GM18507 (cell line): ENCODE data around the gene PNMA8C.

Experiments used
- DNase-seq: peaks from one replicate; pipeline ENCODE4 v3.0.0; 2011; ENCODE audit warnings: low read depth; ENCODE audit not compliant: insufficient read length; ENCODE audit errors: extremely low spot score
- FAIRE-seq: peaks from 2 replicates; lab custom pipeline; 2011; peaks lifted over from hg19 to GRCh38; lab: Jason Lieb, UNC

PNMA8C gene

GRCh38 chr19:46392837-46393236 is 35.9 kb downstream of the PNMA8C start:
- DNase-seq (no peak), FAIRE-seq (no peak)

DNA sequence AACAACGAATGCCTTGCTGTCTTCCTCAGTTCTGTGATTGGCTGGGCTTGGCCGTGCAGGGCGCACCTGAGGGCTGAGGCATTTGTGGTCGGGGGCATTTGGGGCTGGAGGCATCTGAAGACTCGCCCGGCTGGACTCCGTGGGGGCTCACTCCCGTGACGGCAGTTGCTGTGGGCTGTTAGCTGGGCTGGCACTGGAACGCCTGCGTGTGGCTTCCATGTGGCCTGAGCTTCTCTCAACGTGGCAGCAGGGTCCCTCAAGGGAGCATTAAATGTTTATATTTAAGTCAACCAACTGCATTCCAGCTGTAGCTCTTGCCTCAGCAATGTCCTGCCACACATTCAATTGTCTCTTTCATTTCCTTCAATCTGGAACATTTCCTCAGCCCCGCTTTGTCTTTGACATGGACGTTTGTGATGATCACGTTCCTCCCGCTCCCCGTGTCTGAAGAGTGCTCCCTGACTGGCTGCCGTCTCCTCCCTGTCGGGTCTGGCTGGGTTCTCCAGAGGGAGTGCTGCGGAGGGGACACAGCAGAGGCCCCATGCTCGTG is 36.4 kb downstream of the PNMA8C start:
- FAIRE-seq (no peak), DNase-seq (no peak)

GRCh38 chr19:46391296-46392251 is 37.2 kb downstream of the PNMA8C start:
- DNase-seq (no peak), FAIRE-seq (no peak)

- DNase-seq (no peak), FAIRE-seq (no peak)
These were observed 37.9 kb downstream of the PNMA8C start for GRCh38 chr19:46390866-46391265.

- FAIRE-seq (no peak), DNase-seq (no peak)
These were observed 38.4 kb downstream of the PNMA8C start for GRCh38 chr19:46390121-46390858.

GRCh38 chr19:46388311-46389095 is 40.2 kb downstream of the PNMA8C start:
- FAIRE-seq (no peak), DNase-seq (no peak)

DNA sequence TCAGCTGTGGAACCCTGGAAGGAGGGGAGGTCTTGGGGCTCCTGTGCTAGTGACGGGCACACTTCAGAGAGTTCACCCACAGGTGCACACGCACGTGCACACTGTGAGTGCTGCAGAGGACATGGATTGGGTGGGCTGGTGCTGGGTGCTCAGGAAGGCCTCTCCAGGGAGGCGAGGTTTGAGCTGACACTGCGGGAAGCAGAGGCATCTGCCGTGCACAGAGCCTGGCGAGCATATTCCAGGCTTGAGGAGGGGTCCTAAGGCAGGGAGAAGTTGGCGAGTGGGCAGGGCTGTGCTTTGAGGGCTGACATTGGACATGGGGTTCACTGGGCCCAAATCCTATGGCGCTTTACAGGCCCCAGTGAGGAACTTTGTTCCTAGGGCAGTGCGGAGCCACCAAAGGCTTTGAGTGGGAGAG is 41.0 kb downstream of the PNMA8C start:
- FAIRE-seq = no peak
- DNase-seq = no peak

DNA sequence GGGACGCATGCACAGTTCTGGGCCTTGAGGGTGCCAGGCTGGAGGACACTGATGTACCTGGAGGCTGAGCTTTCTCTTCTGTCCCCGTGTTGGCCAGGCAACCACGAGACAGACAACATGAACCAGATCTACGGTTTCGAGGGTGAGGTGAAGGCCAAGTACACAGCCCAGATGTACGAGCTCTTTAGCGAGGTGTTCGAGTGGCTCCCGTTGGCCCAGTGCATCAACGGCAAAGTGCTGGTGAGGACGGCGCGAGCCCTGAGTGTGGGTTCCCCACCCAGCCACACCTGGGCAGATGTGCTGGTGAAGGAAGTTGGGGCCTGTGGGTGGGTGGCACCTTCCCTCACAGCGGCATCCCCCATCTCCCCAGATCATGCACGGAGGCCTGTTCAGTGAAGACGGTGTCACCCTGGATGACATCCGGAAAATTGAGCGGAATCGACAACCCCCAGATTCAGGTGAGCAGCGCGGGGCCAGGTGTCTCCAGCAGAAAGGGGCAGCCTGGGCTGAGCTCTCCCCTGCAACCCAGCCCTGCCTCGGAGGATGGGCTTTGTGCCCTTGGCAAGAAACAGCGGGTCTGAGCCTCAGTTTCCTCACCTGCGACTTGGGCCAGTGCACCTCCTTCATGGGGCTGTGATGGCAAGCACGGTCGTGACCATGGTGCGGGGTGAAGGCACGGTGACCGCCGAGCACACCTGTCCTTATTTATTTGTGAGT is 41.6 kb downstream of the PNMA8C start:
- no peak for FAIRE-seq
- DNase-seq = no peak

GRCh38 chr19:46386151-46386550 is 42.6 kb downstream of the PNMA8C start:
- DNase-seq (no peak), FAIRE-seq (no peak)

DNA sequence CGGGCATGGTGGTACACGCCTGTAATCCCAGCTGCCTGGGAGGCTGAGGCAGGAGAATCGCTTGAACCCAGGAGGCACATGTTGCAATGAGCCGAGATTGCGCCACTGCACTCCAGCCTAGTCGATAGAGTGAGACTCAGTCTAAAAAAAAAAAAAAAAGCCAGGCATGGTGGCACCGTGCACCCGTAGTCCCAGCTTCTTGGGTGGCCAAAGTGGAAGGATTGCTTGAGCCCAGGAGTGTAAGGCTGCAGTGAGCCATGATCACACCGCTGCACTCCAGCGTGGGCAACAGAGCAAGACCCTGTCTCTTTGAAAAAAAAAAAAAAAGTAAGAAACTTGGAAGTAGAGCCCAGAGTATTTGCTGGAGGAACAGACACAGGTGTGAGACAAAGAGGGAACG is 43.1 kb downstream of the PNMA8C start:
- DNase-seq = no peak
- no peak for FAIRE-seq

DNA sequence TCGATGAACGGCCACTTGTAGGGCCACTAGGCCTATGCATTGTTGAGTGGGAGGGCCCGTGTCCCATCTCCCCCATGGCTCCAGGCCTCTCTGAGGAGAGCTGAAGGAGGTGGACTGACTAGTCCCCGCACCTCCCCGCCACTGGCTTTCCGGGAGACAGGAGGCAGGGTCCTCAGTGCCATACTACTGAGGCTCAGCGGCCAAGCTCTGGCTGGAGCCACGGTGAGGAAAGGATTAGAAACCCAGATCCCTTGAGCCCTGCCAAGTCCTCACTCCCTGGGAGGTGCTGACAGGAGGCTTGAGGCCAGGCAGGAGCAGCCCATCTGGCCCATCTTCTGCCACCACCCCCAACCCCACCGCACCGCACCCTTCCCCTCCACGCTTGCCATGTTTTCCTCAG is 44.3 kb downstream of the PNMA8C start:
- FAIRE-seq (no peak), DNase-seq (no peak)

DNA sequence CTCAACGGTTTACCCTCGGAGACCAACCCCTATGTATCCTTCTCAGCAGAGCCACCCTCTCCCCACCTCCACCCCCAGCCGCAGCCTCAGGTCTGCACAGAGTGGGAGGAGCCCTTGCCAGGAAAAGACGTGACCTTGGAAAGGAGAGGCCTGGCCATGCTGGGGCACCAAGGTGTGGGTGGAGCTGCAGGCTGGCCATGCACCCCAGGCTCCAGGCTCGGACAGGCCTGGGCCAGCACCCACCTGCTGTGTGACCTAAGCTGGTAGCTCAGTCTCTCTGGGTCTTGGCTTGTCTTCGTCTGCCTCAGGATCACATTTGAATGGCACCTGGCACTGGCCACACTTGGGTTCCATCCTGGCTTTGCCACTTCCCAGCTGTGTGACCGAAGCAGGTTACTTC is 44.9 kb downstream of the PNMA8C start:
- no peak for FAIRE-seq
- DNase-seq = no peak

DNA sequence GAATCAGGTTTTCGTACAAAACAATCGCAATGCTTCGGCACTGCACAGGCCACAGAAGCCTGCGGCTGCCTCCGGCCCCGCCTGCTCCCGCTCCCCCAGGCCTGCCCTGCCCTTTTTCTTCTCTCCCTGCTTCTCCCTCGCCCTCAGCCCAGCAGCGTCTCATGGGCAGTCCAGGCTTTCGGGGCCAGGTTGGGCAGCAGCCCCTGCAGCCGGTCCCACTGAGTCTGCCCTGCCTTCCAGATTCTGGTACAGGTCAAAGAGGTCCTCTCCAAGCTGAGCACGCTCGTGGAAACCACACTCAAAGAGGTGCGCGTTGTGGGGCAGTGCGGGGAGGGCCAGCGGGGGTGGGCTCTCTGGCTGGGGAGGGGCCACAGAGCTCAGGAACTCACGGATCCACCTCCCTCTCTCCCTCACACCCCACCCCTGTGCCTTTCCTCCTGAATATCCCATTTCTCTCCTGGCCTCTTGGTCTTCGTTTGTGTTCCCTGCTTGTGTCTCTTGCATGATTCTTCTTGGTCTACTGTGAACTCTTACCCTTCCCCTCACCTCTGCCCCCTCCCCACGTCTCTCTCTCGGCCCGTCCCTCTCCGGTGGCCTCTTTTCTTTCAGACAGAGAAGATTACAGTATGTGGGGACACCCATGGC is 45.4 kb downstream of the PNMA8C start:
- DNase-seq = no peak
- no peak for FAIRE-seq

- FAIRE-seq (no peak), DNase-seq (no peak)
These were observed 46.9 kb downstream of the PNMA8C start for GRCh38 chr19:46381756-46382345.

DNA sequence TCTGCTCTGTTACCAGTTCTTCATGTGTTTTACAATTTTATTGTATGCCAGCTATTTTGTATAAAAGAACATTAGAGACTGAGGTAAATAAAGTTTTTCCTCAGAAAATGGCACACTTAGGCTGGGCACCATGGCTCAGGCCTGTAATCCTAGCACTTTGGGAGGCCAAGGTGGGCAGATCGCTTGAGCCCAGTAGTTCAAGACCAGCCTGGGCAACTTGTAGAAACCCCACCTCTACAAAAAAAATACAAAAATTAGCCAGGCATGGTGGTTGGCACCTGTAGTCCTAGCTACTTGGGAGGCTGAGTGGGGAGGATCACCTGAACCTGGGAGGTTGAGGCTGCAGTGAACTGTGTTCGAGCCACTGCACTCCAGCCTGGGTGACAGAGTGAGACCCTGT is 47.4 kb downstream of the PNMA8C start:
- no peak for FAIRE-seq
- no peak for DNase-seq

DNA sequence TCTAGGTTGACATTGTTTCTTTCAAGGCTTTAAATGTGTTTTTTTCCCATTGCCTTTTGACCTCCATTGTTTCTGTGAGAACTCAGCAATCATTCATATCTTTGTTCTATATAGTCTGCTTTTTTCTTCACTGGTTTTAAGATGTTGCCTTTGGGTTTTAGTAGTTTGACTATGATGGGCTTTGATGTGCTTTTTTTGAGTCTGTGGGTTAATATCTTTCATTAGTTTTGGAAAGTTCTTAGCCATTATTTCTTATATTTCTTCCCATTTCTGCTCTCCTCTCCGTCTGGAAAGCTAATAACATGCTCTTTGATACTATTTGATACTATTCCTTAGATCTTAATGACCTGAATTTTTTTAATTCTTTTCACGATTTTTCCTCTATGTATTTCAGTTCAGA is 48.0 kb downstream of the PNMA8C start:
- no peak for FAIRE-seq
- no peak for DNase-seq

GRCh38 chr19:46378268-46378667 is 50.5 kb downstream of the PNMA8C start:
- DNase-seq (no peak), FAIRE-seq (no peak)
